ENCODE measurements around the gene CXXC5. TPM values are rescaled to one million over a fixed set of nuclear protein-coding genes. Genes with fewer than 3 reads are reported as not detected.
A peak's percentile ranks its signal among the peaks of the same experiment; 100 is the strongest.

The CXXC5 gene
- total and polyA plus RNA-seq, 2 experiments from 2014 or later = 81.4 to 168 TPM

- H3F3A ChIP-seq (ENCODE audit: insufficient read depth) = peaks cover 12% of the 10 kb centered on the region
- in situ Hi-C loops (cut with MboI) = no loop called here
- DNase-seq = no peak
- H3K79me2 ChIP-seq (ENCODE audit: insufficient read depth) = peaks cover 95% of the 10 kb centered on the region
- H3K9me2 ChIP-seq (ENCODE audit: insufficient read depth) = no peaks in the 10 kb centered on the region
- H3K4me3 ChIP-seq = no peak overlapping the region
- peak overlapping the region; percentile 53 for H3K27ac ChIP-seq
- no peaks in the 10 kb centered on the region for H3K9me3 ChIP-seq (ENCODE audit: low read depth)
- 67 to 70% methylated on average over 19 to 22 of the region's 22 CpGs for WGBS, 2 experiments (ENCODE audit: low coverage in 1 of 2, low lambda C conversion rate in 2 of 2, missing lambda C conversion rate in 2 of 2)
- no peak overlapping the region for H2AFZ ChIP-seq
- no peaks in the 10 kb centered on the region; the same call in 1 of the 2 replicates for H4K20me1 ChIP-seq (ENCODE audit: insufficient read depth)
- H3K9ac ChIP-seq = no peak overlapping the region
- TF ChIP-seq EZH2 (IDR thresholded peaks at IDR 0.05; ENCODE audit: insufficient read depth, poor library complexity, severe bottlenecking) (no peak), EZH2phosphoT487 (IDR thresholded peaks at IDR 0.05; ENCODE audit: insufficient read depth, low read depth) (no peak)
- H3K4me2 ChIP-seq (ENCODE audit: unreplicated experiment) = no peak overlapping the region
- H3K36me3 ChIP-seq (ENCODE audit: low read depth) = peaks cover 12% of the 10 kb centered on the region; the same call in 1 of the 2 replicates
- H3K4me1 ChIP-seq (ENCODE audit: insufficient read depth) = peaks cover 32% of the 10 kb centered on the region
- no peaks in the 10 kb centered on the region for H3K27me3 ChIP-seq (replicated peaks; ENCODE audit: insufficient read depth)
Measured at GRCh38 chr5:139677736-139678613, 29.8 kb downstream of the CXXC5 start.

GRCh38 chr5:139678751-139679750 lies 30.9 kb downstream of the CXXC5 start:
- Histone ChIP-seq H3K79me2 (ENCODE audit: insufficient read depth) (peaks cover 95% of the 10 kb centered on the region), H3K4me3 (no peak overlapping the region), H3F3A (ENCODE audit: insufficient read depth) (peaks cover 18% of the 10 kb centered on the region), H3K4me2 (ENCODE audit: unreplicated experiment) (no peak overlapping the region), H3K9me2 (ENCODE audit: insufficient read depth) (no peaks in the 10 kb centered on the region), H2AFZ (no peak overlapping the region), H3K27ac (peak overlapping the region; percentile 53), H3K36me3 (ENCODE audit: low read depth) (peaks cover 22% of the 10 kb centered on the region; the same call in 1 of the 2 replicates), H3K9ac (0 out of 2 replicates have a peak overlapping the region, but pooled peaks have one; percentile 3), H3K4me1 (ENCODE audit: insufficient read depth) (peaks cover 32% of the 10 kb centered on the region), H4K20me1 (ENCODE audit: insufficient read depth) (no peaks in the 10 kb centered on the region; the same call in 1 of the 2 replicates), H3K27me3 (replicated peaks; ENCODE audit: insufficient read depth) (no peaks in the 10 kb centered on the region), H3K9me3 (ENCODE audit: low read depth) (no peaks in the 10 kb centered on the region)
- TF ChIP-seq EZH2phosphoT487 (IDR thresholded peaks at IDR 0.05; ENCODE audit: insufficient read depth, low read depth) (no peak), EZH2 (IDR thresholded peaks at IDR 0.05; ENCODE audit: insufficient read depth, poor library complexity, severe bottlenecking) (no peak)
- WGBS, 2 experiments (ENCODE audit: low coverage in 1 of 2, low lambda C conversion rate in 2 of 2, missing lambda C conversion rate in 2 of 2) = 66 to 69% methylated on average over 14 to 17 of the region's 17 CpGs
- in situ Hi-C loops (cut with MboI) = no loop called here
- DNase-seq = peak; percentile 82

GRCh38 chr5:139680368-139681111 lies 32.4 kb downstream of the CXXC5 start:
- in situ Hi-C loops (cut with MboI) = no loop called here
- peaks cover 95% of the 10 kb centered on the region for H3K79me2 ChIP-seq (ENCODE audit: insufficient read depth)
- no peak overlapping the region for H2AFZ ChIP-seq
- no peak overlapping the region for H3K4me3 ChIP-seq
- no peak overlapping the region for H3K9ac ChIP-seq
- WGBS, 2 experiments (ENCODE audit: low coverage in 1 of 2, low lambda C conversion rate in 2 of 2, missing lambda C conversion rate in 2 of 2) = 95 to 96% methylated on average over 31 to 35 of the region's 36 CpGs
- H4K20me1 ChIP-seq (ENCODE audit: insufficient read depth) = no peaks in the 10 kb centered on the region; the same call in 1 of the 2 replicates
- H3K4me2 ChIP-seq (ENCODE audit: unreplicated experiment) = no peak overlapping the region
- H3K27ac ChIP-seq = no peak overlapping the region
- H3F3A ChIP-seq (ENCODE audit: insufficient read depth) = peaks cover 24% of the 10 kb centered on the region
- no peaks in the 10 kb centered on the region for H3K9me3 ChIP-seq (ENCODE audit: low read depth)
- H3K9me2 ChIP-seq (ENCODE audit: insufficient read depth) = no peaks in the 10 kb centered on the region
- H3K4me1 ChIP-seq (ENCODE audit: insufficient read depth) = peaks cover 25% of the 10 kb centered on the region
- H3K27me3 ChIP-seq (replicated peaks; ENCODE audit: insufficient read depth) = no peaks in the 10 kb centered on the region
- DNase-seq = no peak
- peaks cover 29% of the 10 kb centered on the region; the same call in 1 of the 2 replicates for H3K36me3 ChIP-seq (ENCODE audit: low read depth)
- no peak for TF ChIP-seq EZH2 (IDR thresholded peaks at IDR 0.05; ENCODE audit: insufficient read depth, poor library complexity, severe bottlenecking)
- no peak for TF ChIP-seq EZH2phosphoT487 (IDR thresholded peaks at IDR 0.05; ENCODE audit: insufficient read depth, low read depth)

Data from GM23248 (cell line).